ENCODE results near the gene TOP1.
A peak's percentile ranks its signal among the peaks of the same experiment; 100 is the strongest.

The TOP1 gene

DNA sequence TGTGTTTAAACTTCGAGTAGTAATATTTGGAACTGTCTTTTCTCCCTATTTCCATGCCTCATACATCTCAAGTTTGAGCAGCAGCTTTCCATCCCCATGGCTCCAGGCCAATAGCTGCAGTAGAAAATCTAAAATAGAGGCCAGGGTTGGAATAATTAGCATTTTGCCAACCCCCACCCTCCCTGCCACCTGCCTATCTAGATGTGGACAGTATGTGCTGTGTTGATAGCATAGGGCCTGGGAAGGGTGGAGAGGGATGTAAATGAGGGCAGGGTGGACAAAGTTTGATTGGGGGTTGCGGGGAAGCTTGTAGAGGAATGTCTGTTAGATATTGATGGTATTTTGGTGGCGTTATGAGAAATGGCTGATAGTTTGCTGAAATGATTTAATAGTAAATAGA is 5.6 kb downstream of the TOP1 start:
- Histone ChIP-seq H3K4me1 (ENCODE audit: control insufficient read depth, low read length) (peaks cover 41% of the 10 kb centered on the region), H3K4me3 (ENCODE audit: low read length) (no peak overlapping the region), H3K4me2 (ENCODE audit: low read length) (peak overlapping the region; percentile 76; the same call in 1 of the 2 replicates), H4K20me1 (ENCODE audit: control insufficient read depth, insufficient read depth, low read depth, low read length) (peaks cover 53% of the 10 kb centered on the region), H3K27ac (ENCODE audit: low read depth, low read length) (no peak overlapping the region), H3K9me2 (replicated peaks; ENCODE audit: control insufficient read depth, low read length) (no peaks in the 10 kb centered on the region), H3K36me3 (ENCODE audit: control insufficient read depth, low read length) (peaks cover 98% of the 10 kb centered on the region), H3K27me3 (ENCODE audit: control insufficient read depth, low read length) (no peaks in the 10 kb centered on the region), H3K9me3 (ENCODE audit: control insufficient read depth, insufficient read depth, low read length) (no peaks in the 10 kb centered on the region), H3K79me2 (ENCODE audit: control insufficient read depth, low read length) (peaks cover 100% of the 10 kb centered on the region), H3F3A (ENCODE audit: control insufficient read depth, insufficient read depth) (no peaks in the 10 kb centered on the region)
- TF ChIP-seq, protein P1, sequence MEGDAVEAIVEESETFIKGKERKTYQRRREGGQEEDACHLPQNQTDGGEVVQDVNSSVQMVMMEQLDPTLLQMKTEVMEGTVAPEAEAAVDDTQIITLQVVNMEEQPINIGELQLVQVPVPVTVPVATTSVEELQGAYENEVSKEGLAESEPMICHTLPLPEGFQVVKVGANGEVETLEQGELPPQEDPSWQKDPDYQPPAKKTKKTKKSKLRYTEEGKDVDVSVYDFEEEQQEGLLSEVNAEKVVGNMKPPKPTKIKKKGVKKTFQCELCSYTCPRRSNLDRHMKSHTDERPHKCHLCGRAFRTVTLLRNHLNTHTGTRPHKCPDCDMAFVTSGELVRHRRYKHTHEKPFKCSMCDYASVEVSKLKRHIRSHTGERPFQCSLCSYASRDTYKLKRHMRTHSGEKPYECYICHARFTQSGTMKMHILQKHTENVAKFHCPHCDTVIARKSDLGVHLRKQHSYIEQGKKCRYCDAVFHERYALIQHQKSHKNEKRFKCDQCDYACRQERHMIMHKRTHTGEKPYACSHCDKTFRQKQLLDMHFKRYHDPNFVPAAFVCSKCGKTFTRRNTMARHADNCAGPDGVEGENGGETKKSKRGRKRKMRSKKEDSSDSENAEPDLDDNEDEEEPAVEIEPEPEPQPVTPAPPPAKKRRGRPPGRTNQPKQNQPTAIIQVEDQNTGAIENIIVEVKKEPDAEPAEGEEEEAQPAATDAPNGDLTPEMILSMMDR (IDR thresholded peaks at IDR 0.05; ENCODE audit: low read depth, low read length, poor library complexity, severe bottlenecking), result no peak
- no peak for TF ChIP-seq EZH2phosphoT487 (IDR thresholded peaks at IDR 0.05; ENCODE audit: borderline replicate concordance, low read length)

GRCh38 chr20:41035207-41035606 is 6.6 kb downstream of the TOP1 start:
- H3K36me3 ChIP-seq (ENCODE audit: control insufficient read depth, low read length), result peaks cover 96% of the 10 kb centered on the region
- no peak overlapping the region for H3K27ac ChIP-seq (ENCODE audit: low read depth, low read length)
- peaks cover 52% of the 10 kb centered on the region for H4K20me1 ChIP-seq (ENCODE audit: control insufficient read depth, insufficient read depth, low read depth, low read length)
- TF ChIP-seq, protein P1 (IDR thresholded peaks at IDR 0.05; ENCODE audit: low read depth, low read length, poor library complexity, severe bottlenecking), result no peak
- TF ChIP-seq EZH2phosphoT487 (IDR thresholded peaks at IDR 0.05; ENCODE audit: borderline replicate concordance, low read length), result no peak
- H3K27me3 ChIP-seq (ENCODE audit: control insufficient read depth, low read length), result no peaks in the 10 kb centered on the region
- H3F3A ChIP-seq (ENCODE audit: control insufficient read depth, insufficient read depth), result no peaks in the 10 kb centered on the region
- no peaks in the 10 kb centered on the region for H3K9me2 ChIP-seq (replicated peaks; ENCODE audit: control insufficient read depth, low read length)
- peaks cover 41% of the 10 kb centered on the region for H3K4me1 ChIP-seq (ENCODE audit: control insufficient read depth, low read length)
- no peak overlapping the region for H3K4me3 ChIP-seq (ENCODE audit: low read length)
- peaks cover 100% of the 10 kb centered on the region for H3K79me2 ChIP-seq (ENCODE audit: control insufficient read depth, low read length)
- no peak overlapping the region for H3K4me2 ChIP-seq (ENCODE audit: low read length)
- H3K9me3 ChIP-seq (ENCODE audit: control insufficient read depth, insufficient read depth, low read length), result no peaks in the 10 kb centered on the region

DNA sequence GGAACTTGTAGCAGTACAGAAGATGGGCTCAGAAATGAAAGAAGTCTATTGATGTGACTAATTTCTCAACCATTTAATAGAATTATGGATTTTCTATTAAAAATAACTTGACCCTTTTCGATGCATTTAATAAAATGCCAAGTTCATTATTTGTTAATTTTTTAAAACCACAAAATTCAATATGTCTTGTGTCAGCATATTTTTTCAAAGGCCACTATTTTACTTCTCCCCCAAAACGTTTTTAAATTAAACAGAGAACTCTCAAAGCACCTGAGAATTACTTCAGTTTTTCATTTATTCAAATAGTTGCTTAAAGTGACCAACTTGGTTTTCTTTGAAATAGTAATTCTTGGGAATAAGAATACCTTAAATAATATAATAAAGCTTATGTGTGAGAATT is 8.6 kb downstream of the TOP1 start:
- Histone ChIP-seq H3K4me2 (ENCODE audit: low read length) (no peak overlapping the region), H3F3A (ENCODE audit: control insufficient read depth, insufficient read depth) (no peaks in the 10 kb centered on the region), H3K4me1 (ENCODE audit: control insufficient read depth, low read length) (peaks cover 30% of the 10 kb centered on the region), H3K4me3 (ENCODE audit: low read length) (no peak overlapping the region), H3K9me2 (replicated peaks; ENCODE audit: control insufficient read depth, low read length) (no peaks in the 10 kb centered on the region), H3K27ac (ENCODE audit: low read depth, low read length) (no peak overlapping the region), H3K9me3 (ENCODE audit: control insufficient read depth, insufficient read depth, low read length) (no peaks in the 10 kb centered on the region), H3K36me3 (ENCODE audit: control insufficient read depth, low read length) (peaks cover 95% of the 10 kb centered on the region), H3K79me2 (ENCODE audit: control insufficient read depth, low read length) (peaks cover 100% of the 10 kb centered on the region), H3K27me3 (ENCODE audit: control insufficient read depth, low read length) (no peaks in the 10 kb centered on the region), H4K20me1 (ENCODE audit: control insufficient read depth, insufficient read depth, low read depth, low read length) (peaks cover 36% of the 10 kb centered on the region)
- TF ChIP-seq EZH2phosphoT487 (IDR thresholded peaks at IDR 0.05; ENCODE audit: borderline replicate concordance, low read length), result no peak

DNA sequence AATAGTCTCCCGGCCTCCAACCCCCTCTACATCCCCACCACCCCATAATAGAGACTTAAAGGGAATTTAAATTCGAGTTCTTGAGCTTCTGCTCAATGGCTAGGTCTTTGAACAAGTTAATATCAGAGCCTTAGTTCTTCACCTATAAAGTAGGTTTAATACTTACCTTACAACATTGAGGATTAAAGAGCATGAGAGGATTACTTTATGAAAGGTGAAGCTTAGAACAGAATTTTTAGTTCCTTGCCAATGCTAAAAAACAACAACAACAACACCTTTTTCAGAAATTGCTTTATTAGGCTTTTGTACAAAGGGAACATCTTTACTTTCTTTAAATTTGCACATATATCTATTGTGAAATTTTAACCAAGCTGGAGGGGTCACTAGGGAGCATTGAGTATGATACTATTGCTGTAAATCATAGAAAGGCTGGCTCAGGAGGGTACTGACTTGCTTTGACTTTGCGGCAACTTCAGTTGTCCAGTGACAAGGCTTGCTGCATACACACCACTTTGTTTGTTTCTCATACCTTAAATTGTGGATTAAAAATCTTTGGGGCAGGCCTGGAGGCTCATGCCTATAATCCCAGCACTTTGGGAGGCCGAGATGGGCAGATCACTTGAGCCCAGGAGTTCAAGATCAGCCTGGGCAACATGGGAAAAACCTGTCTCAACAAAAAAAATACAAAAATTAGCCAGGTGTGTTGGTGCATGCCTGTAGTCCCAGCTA is 9.7 kb downstream of the TOP1 start:
- Histone ChIP-seq H3F3A (ENCODE audit: control insufficient read depth, insufficient read depth) (no peaks in the 10 kb centered on the region), H3K27me3 (ENCODE audit: control insufficient read depth, low read length) (no peaks in the 10 kb centered on the region), H3K79me2 (ENCODE audit: control insufficient read depth, low read length) (peaks cover 100% of the 10 kb centered on the region), H3K9me3 (ENCODE audit: control insufficient read depth, insufficient read depth, low read length) (no peaks in the 10 kb centered on the region), H3K4me2 (ENCODE audit: low read length) (no peak overlapping the region), H3K4me3 (ENCODE audit: low read length) (no peak overlapping the region), H3K36me3 (ENCODE audit: control insufficient read depth, low read length) (peaks cover 95% of the 10 kb centered on the region), H3K4me1 (ENCODE audit: control insufficient read depth, low read length) (peaks cover 30% of the 10 kb centered on the region), H4K20me1 (ENCODE audit: control insufficient read depth, insufficient read depth, low read depth, low read length) (peaks cover 28% of the 10 kb centered on the region), H3K9me2 (replicated peaks; ENCODE audit: control insufficient read depth, low read length) (no peaks in the 10 kb centered on the region), H3K27ac (ENCODE audit: low read depth, low read length) (no peak overlapping the region)
- TF ChIP-seq, protein P1 (IDR thresholded peaks at IDR 0.05; ENCODE audit: low read depth, low read length, poor library complexity, severe bottlenecking), result no peak
- TF ChIP-seq EZH2phosphoT487 (IDR thresholded peaks at IDR 0.05; ENCODE audit: borderline replicate concordance, low read length), result no peak
